BLaER1 (cell line): Measurements from ENCODE around the gene TXK.

Source experiments
- H3K27ac ChIP-seq: shearing (Covaris generic); formaldehyde crosslinking; 2 replicates; pipeline ENCODE4 v1.8.1; 2022
- H3K27me3 ChIP-seq: shearing (Covaris generic); formaldehyde crosslinking; 2 replicates; pipeline ENCODE4 v1.8.1; 2022
- H3K36me3 ChIP-seq: shearing (Covaris generic); formaldehyde crosslinking; 2 replicates; pipeline ENCODE4 v1.8.1; 2022
- H3K4me1 ChIP-seq: shearing (Covaris generic); formaldehyde crosslinking; 2 replicates; pipeline ENCODE4 v1.8.1; 2022
- H3K4me2 ChIP-seq: shearing (Covaris generic); formaldehyde crosslinking; 2 replicates; pipeline ENCODE4 v1.8.1; 2022
- H3K4me3 ChIP-seq: shearing (Covaris generic); formaldehyde crosslinking; 2 replicates; pipeline ENCODE4 v1.8.1; 2022
- H3K9ac ChIP-seq: shearing (Covaris generic); formaldehyde crosslinking; 2 replicates; pipeline ENCODE4 v1.8.1; 2022
- H3K9me3 ChIP-seq: shearing (Covaris generic); formaldehyde crosslinking; 2 replicates; pipeline ENCODE4 v1.8.1; 2022
- H4K20me1 ChIP-seq: shearing (Covaris generic); formaldehyde crosslinking; 2 replicates; pipeline ENCODE4 v1.8.1; 2022
- Cebpa-rat ChIP-seq: shearing (Covaris generic); IDR thresholded peaks from 2 replicates; pipeline ENCODE4 v1.8.1; 2022

The TXK gene

GRCh38 chr4:48068182-48068581, 65.9 kb downstream of the TXK start:
- Histone ChIP-seq H3K4me2 (no peak overlapping the region), H3K4me1 (no peaks in the 10 kb centered on the region), H3K27ac (no peak overlapping the region), H3K36me3 (no peaks in the 10 kb centered on the region; the same call in 1 of the 2 replicates), H3K9me3 (no peaks in the 10 kb centered on the region), H3K4me3 (no peak overlapping the region), H3K27me3 (no peaks in the 10 kb centered on the region), H3K9ac (no peak overlapping the region), H4K20me1 (no peaks in the 10 kb centered on the region)
- TF ChIP-seq Cebpa-rat, result no peak

- Histone ChIP-seq H3K4me3 (no peak overlapping the region), H3K36me3 (no peaks in the 10 kb centered on the region; the same call in 1 of the 2 replicates), H3K27me3 (no peaks in the 10 kb centered on the region), H3K9ac (no peak overlapping the region), H3K27ac (no peak overlapping the region), H3K4me2 (no peak overlapping the region), H3K9me3 (no peaks in the 10 kb centered on the region), H4K20me1 (no peaks in the 10 kb centered on the region), H3K4me1 (no peaks in the 10 kb centered on the region)
- no peak for TF ChIP-seq Cebpa-rat
Measured at GRCh38 chr4:48067536-48067935, 66.5 kb downstream of the TXK start.

DNA sequence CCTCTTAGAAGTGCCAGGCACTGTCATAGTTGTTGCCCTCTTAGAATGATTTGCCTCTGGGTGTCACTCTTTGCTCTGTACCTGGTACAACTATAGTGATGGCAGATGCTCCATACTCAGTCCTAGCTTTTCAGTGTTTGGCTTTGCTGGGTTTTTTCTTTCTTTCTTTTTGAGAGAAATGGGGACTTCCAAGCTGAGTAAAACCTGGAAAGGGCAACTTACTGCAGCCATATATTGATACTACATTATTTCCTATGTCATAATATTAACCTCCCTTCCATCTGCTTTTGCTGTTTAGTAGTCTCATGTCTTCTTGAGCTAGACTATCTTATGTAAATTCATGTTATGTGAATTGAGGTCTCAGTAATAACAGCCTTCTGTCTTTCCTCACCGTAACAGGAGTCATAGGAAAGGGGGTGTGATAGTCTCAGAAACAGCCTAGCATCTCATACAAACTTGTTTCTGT, 68.4 kb downstream of the TXK start:
- no peak overlapping the region for H3K9ac ChIP-seq
- H3K27me3 ChIP-seq, result no peaks in the 10 kb centered on the region
- H3K4me2 ChIP-seq, result no peak overlapping the region
- H3K27ac ChIP-seq, result no peak overlapping the region
- no peaks in the 10 kb centered on the region for H3K9me3 ChIP-seq
- no peak overlapping the region for H3K4me3 ChIP-seq
- H3K36me3 ChIP-seq, result no peaks in the 10 kb centered on the region
- TF ChIP-seq Cebpa-rat, result no peak
- H3K4me1 ChIP-seq, result no peaks in the 10 kb centered on the region
- no peaks in the 10 kb centered on the region for H4K20me1 ChIP-seq

DNA sequence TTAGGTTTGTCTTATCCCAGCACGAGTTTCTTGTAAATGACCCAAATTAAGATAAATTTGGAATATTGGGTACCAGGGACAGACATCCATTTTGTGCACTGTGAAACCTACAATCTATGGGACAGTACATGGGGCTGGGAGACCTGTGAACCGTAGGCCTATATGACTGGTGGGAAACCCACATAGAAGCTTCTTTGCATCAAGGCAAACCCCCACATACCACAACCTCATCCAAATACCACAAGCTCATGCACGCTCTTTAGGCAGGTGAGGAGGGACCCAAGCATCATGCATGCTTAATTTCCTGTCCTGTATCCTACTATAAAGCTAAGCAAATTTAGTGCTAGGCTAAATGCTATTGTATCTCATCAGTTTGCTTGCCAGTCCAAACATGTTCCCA, 69.7 kb downstream of the TXK start:
- no peaks in the 10 kb centered on the region for H3K4me1 ChIP-seq
- H3K9me3 ChIP-seq, result 0 out of 2 replicates have a peak, but pooled peaks cover 3% of the 10 kb centered on the region
- no peaks in the 10 kb centered on the region for H3K36me3 ChIP-seq
- no peak for TF ChIP-seq Cebpa-rat
- no peak overlapping the region for H3K27ac ChIP-seq
- no peaks in the 10 kb centered on the region for H4K20me1 ChIP-seq
- no peak overlapping the region for H3K4me2 ChIP-seq
- H3K27me3 ChIP-seq, result no peaks in the 10 kb centered on the region
- H3K9ac ChIP-seq, result no peak overlapping the region
- H3K4me3 ChIP-seq, result no peak overlapping the region

DNA sequence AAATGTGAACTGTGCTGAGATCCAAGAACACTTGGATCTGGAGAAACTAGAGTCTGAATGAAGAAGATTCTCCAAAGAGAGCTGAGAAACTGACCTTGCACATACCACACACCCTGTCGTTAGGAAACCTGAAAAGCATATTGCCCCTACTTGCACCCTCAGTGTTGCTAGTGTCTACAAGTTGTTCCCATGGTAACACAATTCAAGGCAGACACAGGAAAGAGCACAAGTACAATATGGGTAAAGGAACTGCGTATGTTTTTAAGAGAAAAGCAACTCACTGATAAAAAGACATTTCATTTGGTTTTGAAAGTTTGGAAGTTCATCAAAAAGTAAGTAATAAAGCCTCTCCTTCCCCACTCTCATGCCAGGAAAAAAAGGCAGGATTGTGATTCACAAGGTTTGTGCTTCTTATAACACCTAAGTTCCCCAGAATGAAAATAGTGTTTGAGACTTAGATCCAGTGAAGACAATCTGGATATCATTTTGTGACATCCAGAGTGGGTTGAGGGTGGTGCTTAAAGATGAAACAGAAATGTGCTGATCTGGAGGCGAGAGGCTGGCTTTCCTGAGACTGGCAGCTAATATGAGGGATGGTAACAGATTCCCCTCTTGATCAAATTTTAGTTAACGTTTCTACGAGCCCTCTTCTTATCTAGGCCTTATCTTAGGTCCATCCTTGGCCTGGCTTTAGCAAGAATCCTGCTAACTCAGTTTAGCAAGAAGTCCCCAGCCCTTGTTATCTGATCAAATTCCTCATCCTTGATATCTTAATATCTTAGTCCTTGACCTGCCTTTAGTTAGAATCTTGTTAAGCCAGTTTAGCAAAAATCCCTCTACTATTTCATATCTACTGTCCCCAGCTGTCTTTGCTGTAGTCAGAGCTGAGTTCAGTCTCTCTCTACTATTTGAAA, 75.2 kb downstream of the TXK start:
- Histone ChIP-seq H3K9me3 (0 out of 2 replicates have a peak, but pooled peaks cover 5% of the 10 kb centered on the region), H3K27ac (no peak overlapping the region), H3K4me1 (no peaks in the 10 kb centered on the region), H3K9ac (no peak overlapping the region), H3K4me2 (no peak overlapping the region), H3K36me3 (no peaks in the 10 kb centered on the region), H3K4me3 (no peak overlapping the region), H4K20me1 (no peaks in the 10 kb centered on the region), H3K27me3 (no peaks in the 10 kb centered on the region)
- TF ChIP-seq Cebpa-rat, result no peak

DNA sequence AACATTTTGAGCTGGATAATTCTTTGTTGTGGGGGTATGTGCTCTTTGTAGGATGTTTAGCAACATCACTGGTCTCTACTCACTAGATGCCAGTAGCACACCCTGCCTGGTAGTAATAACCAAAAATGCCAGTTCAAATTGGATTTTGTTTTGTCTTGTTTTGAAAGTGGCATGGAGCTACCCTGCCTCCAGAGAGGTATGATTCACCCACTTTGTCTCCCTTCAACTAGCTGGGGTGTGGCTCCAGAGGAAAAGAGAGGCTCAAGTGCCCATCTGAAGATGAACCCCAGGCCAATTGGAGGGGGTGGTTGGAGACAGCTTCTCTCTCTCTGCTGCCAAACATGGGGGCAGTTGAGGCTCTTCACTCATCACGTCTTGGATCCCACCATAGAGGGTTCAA, 83.0 kb downstream of the TXK start:
- no peak overlapping the region for H3K4me3 ChIP-seq
- no peak overlapping the region for H3K9ac ChIP-seq
- no peak for TF ChIP-seq Cebpa-rat
- peaks cover 15% of the 10 kb centered on the region; the same call in 1 of the 2 replicates for H4K20me1 ChIP-seq
- no peak overlapping the region for H3K27ac ChIP-seq
- no peaks in the 10 kb centered on the region for H3K36me3 ChIP-seq
- no peak overlapping the region for H3K4me2 ChIP-seq
- H3K4me1 ChIP-seq, result peaks cover 28% of the 10 kb centered on the region
- H3K9me3 ChIP-seq, result no peaks in the 10 kb centered on the region
- H3K27me3 ChIP-seq, result no peaks in the 10 kb centered on the region

DNA sequence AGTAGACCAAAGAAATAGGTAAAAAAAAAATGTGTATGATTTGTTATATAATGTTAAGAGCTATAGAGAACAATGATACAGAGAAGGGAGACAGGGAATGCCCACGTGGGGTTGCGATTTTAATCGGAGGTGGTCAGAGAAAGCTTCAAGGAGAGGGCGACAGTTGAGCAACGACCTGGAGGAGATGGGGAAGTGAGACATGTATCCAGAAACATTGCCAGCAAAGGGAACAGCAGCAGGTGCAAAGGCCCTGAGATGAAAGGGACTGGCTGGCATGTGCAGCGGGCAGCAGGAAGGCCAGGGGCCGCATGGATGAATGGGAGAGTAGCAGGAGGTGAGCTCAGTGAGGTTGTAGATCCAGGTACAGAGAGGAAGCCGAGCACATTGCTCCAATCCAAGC, 84.6 kb downstream of the TXK start:
- Histone ChIP-seq H3K4me1 (peaks cover 32% of the 10 kb centered on the region), H4K20me1 (peaks cover 15% of the 10 kb centered on the region; the same call in 1 of the 2 replicates), H3K36me3 (no peaks in the 10 kb centered on the region), H3K4me2 (no peak overlapping the region), H3K27ac (no peak overlapping the region), H3K9ac (no peak overlapping the region), H3K4me3 (no peak overlapping the region), H3K9me3 (no peaks in the 10 kb centered on the region), H3K27me3 (no peaks in the 10 kb centered on the region)
- no peak for TF ChIP-seq Cebpa-rat

DNA sequence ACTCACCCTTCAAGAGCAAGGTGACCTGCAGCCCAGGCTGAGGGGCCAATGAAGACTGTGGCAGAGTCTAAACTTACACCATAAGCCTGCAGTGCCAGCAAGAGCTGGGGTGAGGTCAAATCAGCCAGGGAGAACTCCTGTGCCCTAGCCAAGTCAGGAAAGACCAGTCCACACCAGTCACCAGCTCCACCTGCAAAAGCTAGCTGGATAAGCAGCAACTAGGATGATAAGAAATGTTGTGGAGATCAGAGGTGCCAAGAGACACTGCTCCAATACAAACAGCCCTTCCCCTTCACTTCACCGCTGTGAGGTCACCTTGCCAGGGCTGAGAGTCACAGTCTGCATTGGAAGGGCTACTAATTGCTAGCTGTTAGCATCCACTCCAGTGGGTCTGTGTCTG, 86.2 kb downstream of the TXK start:
- peak overlapping the region; percentile 79 for H3K4me2 ChIP-seq
- H3K4me1 ChIP-seq, result peaks cover 32% of the 10 kb centered on the region
- no peak overlapping the region for H3K27ac ChIP-seq

GRCh38 chr4:48047421-48047844, 86.6 kb downstream of the TXK start:
- H3K27ac ChIP-seq, result no peak overlapping the region
- H3K4me1 ChIP-seq, result peaks cover 32% of the 10 kb centered on the region
- no peak overlapping the region for H3K4me3 ChIP-seq
- H3K4me2 ChIP-seq, result peak overlapping the region; percentile 79
- H4K20me1 ChIP-seq, result peaks cover 15% of the 10 kb centered on the region; the same call in 1 of the 2 replicates
- H3K9ac ChIP-seq, result no peak overlapping the region
- TF ChIP-seq Cebpa-rat, result no peak
- H3K36me3 ChIP-seq, result no peaks in the 10 kb centered on the region
- no peaks in the 10 kb centered on the region for H3K9me3 ChIP-seq
- no peaks in the 10 kb centered on the region for H3K27me3 ChIP-seq

More for the DNA sequence above, 86.2 kb downstream of the TXK start:
- TF ChIP-seq Cebpa-rat, result no peak
- H4K20me1 ChIP-seq, result peaks cover 15% of the 10 kb centered on the region; the same call in 1 of the 2 replicates
- no peak overlapping the region for H3K9ac ChIP-seq
- no peak overlapping the region for H3K4me3 ChIP-seq
- no peaks in the 10 kb centered on the region for H3K36me3 ChIP-seq
- H3K27me3 ChIP-seq, result no peaks in the 10 kb centered on the region
- no peaks in the 10 kb centered on the region for H3K9me3 ChIP-seq

DNA sequence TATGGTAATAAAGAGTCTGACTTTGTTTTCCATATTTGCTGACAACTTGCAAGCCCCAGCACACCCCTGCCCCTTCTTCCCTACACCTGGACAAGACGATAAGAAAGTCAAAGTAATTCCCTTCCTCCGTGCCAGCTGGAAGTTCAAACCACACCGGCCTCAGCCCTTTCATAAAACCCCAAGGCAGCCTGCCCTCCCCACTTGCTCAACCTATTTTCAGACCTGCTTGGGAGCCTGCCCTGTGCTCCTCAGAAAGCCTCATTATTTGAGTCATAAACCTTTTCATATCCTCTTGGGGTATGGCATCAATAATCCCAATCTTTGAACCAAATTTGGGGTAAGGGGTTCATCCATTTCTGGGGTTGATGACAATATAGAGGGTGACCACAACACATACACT, 88.0 kb downstream of the TXK start:
- peaks cover 32% of the 10 kb centered on the region for H3K4me1 ChIP-seq
- peaks cover 15% of the 10 kb centered on the region; the same call in 1 of the 2 replicates for H4K20me1 ChIP-seq
- no peaks in the 10 kb centered on the region for H3K36me3 ChIP-seq
- no peak for TF ChIP-seq Cebpa-rat
- H3K4me3 ChIP-seq, result no peak overlapping the region
- no peak overlapping the region for H3K9ac ChIP-seq
- no peaks in the 10 kb centered on the region for H3K9me3 ChIP-seq
- H3K27me3 ChIP-seq, result no peaks in the 10 kb centered on the region
- H3K4me2 ChIP-seq, result peak overlapping the region; percentile 79; the same call in 1 of the 2 replicates
- H3K27ac ChIP-seq, result no peak overlapping the region
